ENCODE measurements around the gene B2M. TPM values are rescaled to one million over a fixed set of nuclear protein-coding genes. Genes with fewer than 3 reads are reported as not detected.
A peak's percentile ranks its signal among the peaks of the same experiment; 100 is the strongest.
"Not testable (repeated sequence)": the region's sequence is repeated elsewhere in the genome, so short reads cannot be mapped to it uniquely, and the experiment has no call there.

B2M gene
- total and polyA plus RNA-seq, 2 of the 13 experiments (the other 11 are each of a cell fraction or from before 2014, with no cell fraction given), result 784 to 857 TPM

DNA sequence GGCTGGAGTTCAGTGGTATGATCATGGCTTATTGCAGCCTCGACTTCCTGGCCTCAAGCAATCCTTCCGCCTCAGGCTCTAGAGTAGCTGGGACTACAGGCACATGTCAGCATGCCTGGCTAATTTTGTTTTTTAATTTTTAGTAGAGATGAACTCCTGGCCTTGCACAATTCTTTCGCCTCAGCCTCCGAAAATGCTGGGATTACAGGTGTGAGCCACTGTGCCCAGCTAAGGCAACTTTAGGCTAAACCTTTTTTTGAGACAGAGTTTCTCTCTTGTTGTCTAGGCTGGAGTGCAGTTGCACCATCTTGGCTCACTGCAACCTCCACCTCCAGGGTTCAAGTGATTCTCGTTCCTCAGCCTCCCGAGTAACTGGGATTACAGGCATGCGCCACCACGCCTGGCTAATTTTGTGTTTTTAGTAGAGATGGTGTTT is 8.7 kb downstream of the B2M start:
- in situ Hi-C loops (cut with HindIII; ENCODE audit: extremely low pct_ligation_motif_present, low pct_unique_long_range_greater_than_20kb); FAIRE-seq; H3K9ac ChIP-seq (ENCODE audit: insufficient read depth, low read depth, low read length); H3K4me2 ChIP-seq (ENCODE audit: low read depth, low read length); ATAC-seq; H2AFZ ChIP-seq (ENCODE audit: low read length); H3K4me3 ChIP-seq (replicated peaks in 1 of 3; ENCODE audit: insufficient read depth in 1 of 3, low read depth in 2 of 3, low read length in 3 of 3); H3K9me3 ChIP-seq (ENCODE audit: low read length); H4K20me1 ChIP-seq (ENCODE audit: insufficient read depth, low read length); H3K27ac ChIP-seq (ENCODE audit: extremely low read length, insufficient read depth, low read length); BruUV-seq (replicated peaks); DNase-seq (ENCODE audit: low spot score); H3K27me3 ChIP-seq (ENCODE audit: control insufficient read depth in 1 of 2, insufficient read depth in 2 of 2, low read length in 2 of 2); intact Hi-C loops (cut with micrococcal nuclease; ENCODE audit: unreplicated experiment); H3K79me2 ChIP-seq (ENCODE audit: insufficient read depth, low read length); CTCF ChIA-PET (ENCODE audit: low intra/inter-chr PET ratio, low total read pairs): not testable (repeated sequence)
- peaks cover 8 to 27% of the 10 kb centered on the region in 2 experiments for H3K36me3 ChIP-seq (replicated peaks in 1 of 2; ENCODE audit: control insufficient read depth in 1 of 2, insufficient read depth in 2 of 2, low read length in 2 of 2)
- TF ChIP-seq, protein P1, sequence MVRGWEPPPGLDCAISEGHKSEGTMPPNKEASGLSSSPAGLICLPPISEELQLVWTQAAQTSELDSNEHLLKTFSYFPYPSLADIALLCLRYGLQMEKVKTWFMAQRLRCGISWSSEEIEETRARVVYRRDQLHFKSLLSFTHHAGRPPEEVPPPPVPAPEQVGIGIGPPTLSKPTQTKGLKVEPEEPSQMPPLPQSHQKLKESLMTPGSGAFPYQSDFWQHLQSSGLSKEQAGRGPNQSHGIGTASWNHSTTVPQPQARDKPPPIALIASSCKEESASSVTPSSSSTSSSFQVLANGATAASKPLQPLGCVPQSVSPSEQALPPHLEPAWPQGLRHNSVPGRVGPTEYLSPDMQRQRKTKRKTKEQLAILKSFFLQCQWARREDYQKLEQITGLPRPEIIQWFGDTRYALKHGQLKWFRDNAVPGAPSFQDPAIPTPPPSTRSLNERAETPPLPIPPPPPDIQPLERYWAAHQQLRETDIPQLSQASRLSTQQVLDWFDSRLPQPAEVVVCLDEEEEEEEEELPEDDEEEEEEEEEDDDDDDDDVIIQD (CRISPR knock-in tag; IDR thresholded peaks at IDR 0.05; ENCODE audit: low read depth), result 0 out of 2 replicates have a peak, but pooled peaks have one; percentile 4
- TF ChIP-seq GABPB1 (CRISPR knock-in tag; IDR thresholded peaks at IDR 0.05), result 0 out of 2 replicates have a peak, but pooled peaks have one; percentile 28
- WGBS (ENCODE audit: low lambda C conversion rate), result 87% methylated on average over 8 of the region's 8 CpGs
- H3K4me1 ChIP-seq (ENCODE audit: insufficient read depth, low read length), result peaks cover 40% of the 10 kb centered on the region
- POLR2A ChIA-PET, result interaction anchor here (1.7 to 3.4 kb wide), 2 partner anchors 8 to 9 kb away, joined by 10 to 17 read pairs; partner anchors contain the start of genes B2M and PATL2

DNA sequence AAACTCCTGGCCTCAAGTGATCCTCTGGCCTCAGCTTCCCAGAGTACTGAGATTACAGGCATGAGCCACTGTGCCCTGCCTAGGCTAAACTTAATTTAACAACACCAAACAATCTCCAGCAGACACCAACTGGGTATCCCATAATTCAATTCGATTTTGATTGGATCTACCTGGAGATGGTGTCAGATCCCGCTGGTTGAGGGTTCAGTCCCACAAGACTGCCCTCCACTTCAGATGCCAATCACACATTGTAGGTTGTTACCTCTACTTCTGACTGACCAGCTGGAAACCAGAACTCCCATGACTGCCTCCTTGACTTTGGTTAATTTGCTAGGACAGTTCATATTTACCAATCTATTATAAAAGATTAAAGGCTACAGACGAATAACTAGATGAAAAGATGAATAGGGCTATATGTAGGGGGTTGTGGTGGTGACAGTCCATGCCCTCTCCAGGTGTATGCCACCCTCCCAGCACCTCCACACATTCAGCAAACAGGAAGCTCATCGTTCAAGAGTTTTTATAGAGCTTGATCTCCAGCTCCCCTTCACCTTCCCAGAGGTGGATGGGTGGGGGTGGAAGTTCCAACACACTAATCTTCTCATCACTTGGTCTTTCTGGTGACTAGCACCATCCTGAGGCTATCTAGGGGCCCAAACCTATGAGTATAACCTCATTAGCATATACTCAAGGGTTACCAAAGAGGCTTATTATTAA is 9.3 kb downstream of the B2M start:
- Histone ChIP-seq H3K27ac (ENCODE audit: extremely low read length, insufficient read depth, low read length) (no peak overlapping the region), H3K79me2 (ENCODE audit: insufficient read depth, low read length) (no peaks in the 10 kb centered on the region), H3K27me3 (ENCODE audit: control insufficient read depth in 1 of 2, insufficient read depth in 2 of 2, low read length in 2 of 2) (no peaks in the 10 kb centered on the region), H3K4me1 (ENCODE audit: insufficient read depth, low read length) (peaks cover 42% of the 10 kb centered on the region), H3K9me3 (ENCODE audit: low read length) (no peaks in the 10 kb centered on the region), H3K4me2 (ENCODE audit: low read depth, low read length) (no peak overlapping the region), H3K4me3 (replicated peaks in 1 of 3; ENCODE audit: insufficient read depth in 1 of 3, low read depth in 2 of 3, low read length in 3 of 3) (no peak overlapping the region), H3K36me3 (replicated peaks in 1 of 2; ENCODE audit: control insufficient read depth in 1 of 2, insufficient read depth in 2 of 2, low read length in 2 of 2) (peaks cover 8 to 21% of the 10 kb centered on the region in 2 experiments), H3K9ac (ENCODE audit: insufficient read depth, low read depth, low read length) (no peak overlapping the region), H2AFZ (ENCODE audit: low read length) (no peak overlapping the region), H4K20me1 (ENCODE audit: insufficient read depth, low read length) (no peaks in the 10 kb centered on the region)
- FAIRE-seq (no peak), DNase-seq (ENCODE audit: low spot score) (no peak), ATAC-seq (peak; percentile 33; the same call in 2 of the 3 replicates)
- BruUV-seq (replicated peaks), result no TSS peak
- ChIA-PET POLR2A (interaction anchor here (3.4 kb wide), 1 partner anchor 9 kb away, joined by 17 read pairs; the partner anchor contains the start of genes B2M and PATL2), CTCF (ENCODE audit: low intra/inter-chr PET ratio, low total read pairs) (no interaction called here)
- in situ Hi-C loops (cut with HindIII; ENCODE audit: extremely low pct_ligation_motif_present, low pct_unique_long_range_greater_than_20kb) (no loop called here), intact Hi-C loops (cut with micrococcal nuclease; ENCODE audit: unreplicated experiment) (no loop called here)
- WGBS (ENCODE audit: low lambda C conversion rate), result 61% methylated on average over 4 of the region's 4 CpGs
- TF ChIP-seq ONECUT2 (CRISPR knock-in tag; IDR thresholded peaks at IDR 0.05), result no peak
- TF ChIP-seq, protein P2, sequence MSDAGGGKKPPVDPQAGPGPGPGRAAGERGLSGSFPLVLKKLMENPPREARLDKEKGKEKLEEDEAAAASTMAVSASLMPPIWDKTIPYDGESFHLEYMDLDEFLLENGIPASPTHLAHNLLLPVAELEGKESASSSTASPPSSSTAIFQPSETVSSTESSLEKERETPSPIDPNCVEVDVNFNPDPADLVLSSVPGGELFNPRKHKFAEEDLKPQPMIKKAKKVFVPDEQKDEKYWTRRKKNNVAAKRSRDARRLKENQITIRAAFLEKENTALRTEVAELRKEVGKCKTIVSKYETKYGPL (CRISPR knock-in tag; IDR thresholded peaks at IDR 0.05), result no peak
- no peak for TF ChIP-seq NFYB (CRISPR knock-in tag; IDR thresholded peaks at IDR 0.05)
- no peak for TF ChIP-seq RFXAP (CRISPR knock-in tag; IDR thresholded peaks at IDR 0.05; ENCODE audit: borderline replicate concordance)
- TF ChIP-seq, protein P3, sequence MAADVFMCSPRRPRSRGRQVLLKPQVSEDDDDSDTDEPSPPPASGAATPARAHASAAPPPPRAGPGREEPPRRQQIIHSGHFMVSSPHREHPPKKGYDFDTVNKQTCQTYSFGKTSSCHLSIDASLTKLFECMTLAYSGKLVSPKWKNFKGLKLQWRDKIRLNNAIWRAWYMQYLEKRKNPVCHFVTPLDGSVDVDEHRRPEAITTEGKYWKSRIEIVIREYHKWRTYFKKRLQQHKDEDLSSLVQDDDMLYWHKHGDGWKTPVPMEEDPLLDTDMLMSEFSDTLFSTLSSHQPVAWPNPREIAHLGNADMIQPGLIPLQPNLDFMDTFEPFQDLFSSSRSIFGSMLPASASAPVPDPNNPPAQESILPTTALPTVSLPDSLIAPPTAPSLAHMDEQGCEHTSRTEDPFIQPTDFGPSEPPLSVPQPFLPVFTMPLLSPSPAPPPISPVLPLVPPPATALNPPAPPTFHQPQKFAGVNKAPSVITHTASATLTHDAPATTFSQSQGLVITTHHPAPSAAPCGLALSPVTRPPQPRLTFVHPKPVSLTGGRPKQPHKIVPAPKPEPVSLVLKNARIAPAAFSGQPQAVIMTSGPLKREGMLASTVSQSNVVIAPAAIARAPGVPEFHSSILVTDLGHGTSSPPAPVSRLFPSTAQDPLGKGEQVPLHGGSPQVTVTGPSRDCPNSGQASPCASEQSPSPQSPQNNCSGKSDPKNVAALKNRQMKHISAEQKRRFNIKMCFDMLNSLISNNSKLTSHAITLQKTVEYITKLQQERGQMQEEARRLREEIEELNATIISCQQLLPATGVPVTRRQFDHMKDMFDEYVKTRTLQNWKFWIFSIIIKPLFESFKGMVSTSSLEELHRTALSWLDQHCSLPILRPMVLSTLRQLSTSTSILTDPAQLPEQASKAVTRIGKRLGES (CRISPR knock-in tag; IDR thresholded peaks at IDR 0.05; ENCODE audit: borderline replicate concordance), result no peak
- no peak for TF ChIP-seq ZNF343 (CRISPR knock-in tag; IDR thresholded peaks at IDR 0.05)
- no peak for TF ChIP-seq FOSL2 (CRISPR knock-in tag; IDR thresholded peaks at IDR 0.05)
- TF ChIP-seq MZF1 (CRISPR knock-in tag; IDR thresholded peaks at IDR 0.05; ENCODE audit: borderline replicate concordance), result no peak
- no peak for TF ChIP-seq FOXO1 (CRISPR knock-in tag; IDR thresholded peaks at IDR 0.05)
- no peak for TF ChIP-seq GTF2F1 (IDR thresholded peaks at IDR 0.05; ENCODE audit: low read length)
- TF ChIP-seq MEIS1 (CRISPR knock-in tag; IDR thresholded peaks at IDR 0.05; ENCODE audit: borderline replicate concordance), result no peak
